AG04449 (cell line): ENCODE data around the gene FAM43A.
A peak's percentile ranks its signal among the peaks of the same experiment; 100 is the strongest.

Experiments
- CTCF ChIA-PET: fragments of 350-600 bp; formaldehyde crosslinking; extraction: SDS; loops from one replicate; lab custom pipeline; 2021; ENCODE audit warnings: antibody characterized with exemption; lab: Yijun Ruan, JAX
- POLR2A ChIA-PET: fragments of 400-600, 350-600 bp; formaldehyde crosslinking; extraction: SDS; loops from one replicate; lab custom pipeline; 2020; ENCODE audit warnings: antibody characterized with exemption, inconsistent platforms; lab: Yijun Ruan, JAX
- DNase-seq: peaks from one replicate; pipeline ENCODE4 v3.0.0-alpha.2; 2010; ENCODE audit warnings: low read depth, low spot score
- H3K4me3 ChIP-seq: 2 replicates; pipeline ENCODE4 v1.5.1; 2011; ENCODE audit warnings: low read depth, mild to moderate bottlenecking, control low read depth, low read length
- CTCF ChIP-seq: IDR thresholded peaks from one replicate; pipeline ENCODE4 v1.5.1; 2011; ENCODE audit warnings: mild to moderate bottlenecking, moderate library complexity, low read length, control low read depth, inconsistent platforms; ENCODE audit not compliant: insufficient read depth; ENCODE audit errors: missing control alignments

The FAM43A gene

GRCh38 chr3:194672876-194673275 lies 12.8 kb upstream of the FAM43A start:
- POLR2A ChIA-PET, result interaction anchor here (0.6 to 3.2 kb wide), 4 partner anchors 13 to 868 kb away, joined by 3 to 25 read pairs (median 7); partner anchors contain the start of genes FAM43A and XXYLT1
- DNase-seq, result no peak
- TF ChIP-seq CTCF, result no peak
- peak overlapping the region; percentile 89 for H3K4me3 ChIP-seq
- CTCF ChIA-PET, result interaction anchor here (0.8 to 6.9 kb wide), 20 partner anchors 12 to 850 kb away, joined by 3 to 147 read pairs (median 12); partner anchors contain the start of genes FAM43A and XXYLT1

- DNase-seq, result no peak
- ChIA-PET CTCF (interaction anchor here (0.7 to 6.9 kb wide), 8 partner anchors 12 to 597 kb away, joined by 3 to 147 read pairs (median 8); partner anchors contain the start of genes FAM43A and XXYLT1), POLR2A (interaction anchor here (3.2 kb wide), 1 partner anchor 12 kb away, joined by 25 read pairs; the partner anchor contains the start of gene FAM43A)
- no peak overlapping the region for H3K4me3 ChIP-seq
- no peak for TF ChIP-seq CTCF
These were observed 11.9 kb upstream of the FAM43A start for GRCh38 chr3:194673761-194674160.

GRCh38 chr3:194675081-194675640 lies 10.5 kb upstream of the FAM43A start:
- TF ChIP-seq CTCF, result no peak

GRCh38 chr3:194675680-194676079 lies 10.0 kb upstream of the FAM43A start:
- ChIA-PET CTCF (interaction anchor here (0.8 to 6.9 kb wide), 3 partner anchors 10 to 595 kb away, joined by 4 to 147 read pairs (median 61); partner anchors contain the start of genes FAM43A and XXYLT1), POLR2A (interaction anchor here (0.8 kb wide), 1 partner anchor 10 kb away, joined by 3 read pairs; the partner anchor contains the start of gene FAM43A)
- DNase-seq, result no peak
- H3K4me3 ChIP-seq, result no peak overlapping the region
- no peak for TF ChIP-seq CTCF

More at GRCh38 chr3:194675081-194675640, 10.5 kb upstream of the FAM43A start:
- ChIA-PET CTCF (interaction anchor here (0.6 to 6.9 kb wide), 6 partner anchors 10 to 631 kb away, joined by 3 to 147 read pairs (median 19); partner anchors contain the start of genes FAM43A and XXYLT1), POLR2A (interaction anchor here (0.8 kb wide), 1 partner anchor 11 kb away, joined by 3 read pairs; the partner anchor contains the start of gene FAM43A)
- no peak for DNase-seq
- H3K4me3 ChIP-seq, result no peak overlapping the region

- POLR2A ChIA-PET, result no interaction called here
- no peak for TF ChIP-seq CTCF
- H3K4me3 ChIP-seq, result no peak overlapping the region
- CTCF ChIA-PET, result interaction anchor here (0.9 to 6.9 kb wide), 5 partner anchors 9 to 595 kb away, joined by 3 to 147 read pairs (median 3); partner anchors contain the start of genes FAM43A and XXYLT1
- DNase-seq, result no peak
These were observed 9.2 kb upstream of the FAM43A start for GRCh38 chr3:194676471-194676870.
